Mesendoderm (in vitro differentiated cells): ENCODE results near the gene SEMA3F.

ENCODE experiments used
- DNase-seq: peaks from one replicate; pipeline ENCODE4 v3.0.0; 2013
- H2AK5ac ChIP-seq: 2 replicates; pipeline ENCODE4 v1.6.1; 2013; ENCODE audit warnings: low read length, inconsistent platforms
- H2BK120ac ChIP-seq: 2 replicates; pipeline ENCODE4 v1.6.1; 2013; ENCODE audit warnings: low read depth, mild to moderate bottlenecking, low read length, moderate library complexity, mixed read lengths
- H2BK15ac ChIP-seq: replicated peaks from 2 replicates; pipeline ENCODE4 v1.6.1; 2013; ENCODE audit warnings: low read depth, mild to moderate bottlenecking, moderate library complexity
- H2BK5ac ChIP-seq: 2 replicates; pipeline ENCODE4 v1.6.1; 2013; ENCODE audit warnings: low read length, inconsistent platforms
- H3K18ac ChIP-seq: 2 replicates; pipeline ENCODE4 v1.6.1; 2013; ENCODE audit warnings: mild to moderate bottlenecking, low read length, mixed read lengths
- H3K23ac ChIP-seq: one replicate; pipeline ENCODE4 v1.6.1; 2013; ENCODE audit warnings: low read length
- H3K27ac ChIP-seq: 2 replicates; pipeline ENCODE4 v1.5.1; 2013; ENCODE audit warnings: low read depth, mild to moderate bottlenecking, inconsistent platforms, low read length, moderate library complexity
- H3K27me3 ChIP-seq: 2 replicates; pipeline ENCODE4 v1.6.1; 2013; ENCODE audit warnings: low read length, control low read depth, mild to moderate bottlenecking, inconsistent platforms; ENCODE audit not compliant: insufficient read depth, poor library complexity
- H3K36me3 ChIP-seq: 2 replicates; pipeline ENCODE4 v1.6.1; 2013; ENCODE audit warnings: low read length, inconsistent platforms; ENCODE audit not compliant: control insufficient read depth, insufficient read depth
- H3K4ac ChIP-seq: one replicate; pipeline ENCODE4 v1.6.1; 2013; ENCODE audit warnings: low read depth, mild to moderate bottlenecking, low read length, moderate library complexity
- H3K4me1 ChIP-seq: 2 replicates; pipeline ENCODE4 v1.6.1; 2013; ENCODE audit warnings: low read depth, low read length, inconsistent platforms; ENCODE audit not compliant: control insufficient read depth
- H3K4me2 ChIP-seq: 2 replicates; pipeline ENCODE4 v1.6.1; 2013; ENCODE audit warnings: low read length
- H3K4me3 ChIP-seq: 2 replicates; pipeline ENCODE4 v1.5.1; 2013; ENCODE audit warnings: mild to moderate bottlenecking, low read length
- H3K56ac ChIP-seq: one replicate; pipeline ENCODE4 v1.6.1; 2013; ENCODE audit warnings: low read length
- H3K79me1 ChIP-seq: 2 replicates; pipeline ENCODE4 v1.6.1; 2013; ENCODE audit warnings: low read length, inconsistent platforms
- H3K79me2 ChIP-seq: 2 replicates; pipeline ENCODE4 v1.6.1; 2013; ENCODE audit warnings: mild to moderate bottlenecking, low read length; ENCODE audit not compliant: control insufficient read depth, insufficient read depth
- H3K9ac ChIP-seq: 2 replicates; pipeline ENCODE4 v1.6.1; 2013; ENCODE audit warnings: low read length, inconsistent platforms
- H4K5ac ChIP-seq: one replicate; pipeline ENCODE4 v1.6.1; 2013; ENCODE audit warnings: low read length
- H4K8ac ChIP-seq: one replicate; pipeline ENCODE4 v1.6.1; 2013; ENCODE audit warnings: low read depth, mild to moderate bottlenecking, control low read depth, low read length, moderate library complexity
- WGBS: extraction: QIAGEN DNeasy Blood & Tissue Kit; methylation state at CpG from one replicate; pipeline ENCODE4 v1.1.7; 2013; ENCODE audit warnings: low lambda C conversion rate, missing lambda C conversion rate; ENCODE audit not compliant: insufficient coverage; ENCODE audit errors: extremely low coverage; 5-methylcytosine and 5-hydroxymethylcytosine counted together

The SEMA3F gene

DNA sequence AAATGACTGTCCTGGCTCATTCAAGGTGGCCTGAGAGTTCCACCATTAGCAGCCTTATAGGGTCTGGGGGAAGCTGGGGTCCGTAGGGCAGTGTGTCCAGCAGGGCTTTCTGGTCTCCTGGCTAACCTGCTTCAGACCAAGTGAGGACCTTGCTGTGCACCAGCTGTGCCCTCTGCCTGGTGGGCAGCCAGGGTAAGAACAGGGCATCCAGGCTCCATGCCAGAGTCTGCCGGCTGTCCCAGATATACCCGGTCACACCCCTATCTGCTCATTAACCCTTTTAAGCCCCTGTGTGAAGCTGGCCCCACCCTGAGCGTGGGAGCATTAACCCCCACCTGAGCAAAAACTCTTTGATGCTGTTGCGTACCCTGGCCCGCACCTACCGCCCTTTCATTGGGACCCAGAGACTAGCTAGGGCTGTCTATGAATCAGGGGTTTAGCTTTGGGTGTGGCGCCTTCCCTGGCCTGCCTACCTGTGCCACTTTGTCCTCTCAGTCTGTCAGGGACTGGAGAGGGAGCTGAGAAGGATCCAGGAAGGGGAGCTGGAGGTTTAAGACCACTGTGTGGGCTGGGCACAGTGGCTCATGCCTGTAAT is 17.6 kb downstream of the SEMA3F start:
- Histone ChIP-seq H2AK5ac (no peak overlapping the region), H3K4me3 (no peak overlapping the region), H4K8ac (no peak overlapping the region), H3K4ac (no peak overlapping the region), H3K9ac (no peak overlapping the region), H3K4me1 (peaks cover 10% of the 10 kb centered on the region), H3K27me3 (no peaks in the 10 kb centered on the region), H3K4me2 (no peak overlapping the region), H3K79me1 (peaks cover 23% of the 10 kb centered on the region), H3K79me2 (peaks cover 9% of the 10 kb centered on the region), H2BK15ac (no peak overlapping the region), H3K27ac (no peak overlapping the region), H3K23ac (no peak overlapping the region), H3K36me3 (peaks cover 2% of the 10 kb centered on the region), H3K56ac (no peak overlapping the region), H2BK5ac (no peak overlapping the region), H3K18ac (no peak overlapping the region), H4K5ac (no peak overlapping the region), H2BK120ac (no peak overlapping the region)
- no CpG with 5 or more reads among the region's 8 CpGs for WGBS
- DNase-seq = no peak

DNA sequence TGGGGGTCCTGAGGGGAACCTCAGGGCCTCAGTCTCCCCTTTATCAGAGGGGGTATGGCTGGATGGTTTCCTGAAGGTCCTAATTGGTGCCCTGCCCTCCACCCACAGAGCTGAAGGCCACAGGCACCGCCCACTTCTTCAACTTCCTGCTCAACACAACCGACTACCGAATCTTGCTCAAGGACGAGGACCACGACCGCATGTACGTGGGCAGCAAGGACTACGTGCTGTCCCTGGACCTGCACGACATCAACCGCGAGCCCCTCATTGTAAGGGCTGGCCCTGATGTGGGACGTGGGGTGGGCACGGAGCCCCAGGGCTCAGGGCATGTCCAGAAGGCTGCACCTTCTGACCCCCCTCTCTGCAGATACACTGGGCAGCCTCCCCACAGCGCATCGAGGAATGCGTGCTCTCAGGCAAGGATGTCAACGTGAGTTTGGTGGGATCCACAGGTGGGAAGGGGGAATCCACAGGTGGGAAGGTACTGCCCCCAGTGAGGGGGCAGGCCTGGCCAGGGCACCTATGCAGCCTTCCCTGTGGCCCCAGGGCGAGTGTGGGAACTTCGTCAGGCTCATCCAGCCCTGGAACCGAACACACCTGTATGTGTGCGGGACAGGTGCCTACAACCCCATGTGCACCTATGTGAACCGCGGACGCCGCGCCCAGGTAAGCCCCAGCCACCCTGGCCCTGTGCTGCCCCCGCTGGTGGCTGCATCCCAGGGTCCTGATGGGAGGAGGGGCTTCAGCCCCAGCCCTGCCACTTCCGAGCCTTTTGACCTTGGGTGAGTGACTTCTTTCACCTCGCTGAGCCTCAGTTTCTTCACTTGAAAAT is 18.8 kb downstream of the SEMA3F start:
- DNase-seq = no peak
- WGBS = no CpG with 5 or more reads among the region's 29 CpGs
- Histone ChIP-seq H3K27ac (no peak overlapping the region), H3K9ac (no peak overlapping the region), H3K79me1 (peaks cover 17% of the 10 kb centered on the region), H3K4me2 (no peak overlapping the region), H3K36me3 (peaks cover 2% of the 10 kb centered on the region), H3K56ac (no peak overlapping the region), H3K23ac (no peak overlapping the region), H3K18ac (no peak overlapping the region), H2BK120ac (no peak overlapping the region), H3K79me2 (peaks cover 3% of the 10 kb centered on the region), H4K8ac (no peak overlapping the region), H3K27me3 (no peaks in the 10 kb centered on the region), H3K4me3 (no peak overlapping the region), H2BK15ac (no peak overlapping the region), H3K4ac (no peak overlapping the region), H4K5ac (no peak overlapping the region), H3K4me1 (peaks cover 4% of the 10 kb centered on the region), H2AK5ac (no peak overlapping the region), H2BK5ac (no peak overlapping the region)

DNA sequence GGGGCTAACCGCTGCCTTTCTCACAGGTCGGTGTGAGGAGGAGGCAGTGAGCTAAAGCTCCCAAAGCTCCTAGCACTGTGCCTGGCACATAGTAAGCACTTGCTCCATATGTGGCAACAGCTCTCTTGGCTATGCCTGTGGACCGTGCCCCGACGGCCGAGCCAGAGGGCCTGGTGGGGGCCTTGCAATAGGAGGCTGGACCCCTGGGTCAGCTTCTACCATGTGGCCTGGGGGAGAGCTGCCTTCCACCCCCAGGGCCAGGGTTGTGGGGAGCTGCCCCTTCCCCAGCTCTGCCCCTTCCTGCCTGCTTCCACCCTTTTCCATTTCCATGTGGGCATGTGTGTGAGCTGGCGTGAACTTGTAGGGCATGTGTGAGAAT is 19.4 kb downstream of the SEMA3F start:
- Histone ChIP-seq H3K79me2 (peaks cover 2% of the 10 kb centered on the region), H3K27ac (no peak overlapping the region), H3K79me1 (peaks cover 14% of the 10 kb centered on the region), H4K8ac (no peak overlapping the region), H2BK15ac (no peak overlapping the region), H3K36me3 (peaks cover 2% of the 10 kb centered on the region), H3K56ac (no peak overlapping the region), H3K4me1 (peaks cover 4% of the 10 kb centered on the region), H2AK5ac (no peak overlapping the region), H4K5ac (no peak overlapping the region), H2BK5ac (no peak overlapping the region), H2BK120ac (no peak overlapping the region), H3K4me2 (no peak overlapping the region), H3K4ac (no peak overlapping the region), H3K23ac (no peak overlapping the region), H3K18ac (no peak overlapping the region), H3K4me3 (no peak overlapping the region), H3K9ac (no peak overlapping the region), H3K27me3 (no peaks in the 10 kb centered on the region)
- WGBS = no CpG with 5 or more reads among the region's 7 CpGs
- DNase-seq = no peak

DNA sequence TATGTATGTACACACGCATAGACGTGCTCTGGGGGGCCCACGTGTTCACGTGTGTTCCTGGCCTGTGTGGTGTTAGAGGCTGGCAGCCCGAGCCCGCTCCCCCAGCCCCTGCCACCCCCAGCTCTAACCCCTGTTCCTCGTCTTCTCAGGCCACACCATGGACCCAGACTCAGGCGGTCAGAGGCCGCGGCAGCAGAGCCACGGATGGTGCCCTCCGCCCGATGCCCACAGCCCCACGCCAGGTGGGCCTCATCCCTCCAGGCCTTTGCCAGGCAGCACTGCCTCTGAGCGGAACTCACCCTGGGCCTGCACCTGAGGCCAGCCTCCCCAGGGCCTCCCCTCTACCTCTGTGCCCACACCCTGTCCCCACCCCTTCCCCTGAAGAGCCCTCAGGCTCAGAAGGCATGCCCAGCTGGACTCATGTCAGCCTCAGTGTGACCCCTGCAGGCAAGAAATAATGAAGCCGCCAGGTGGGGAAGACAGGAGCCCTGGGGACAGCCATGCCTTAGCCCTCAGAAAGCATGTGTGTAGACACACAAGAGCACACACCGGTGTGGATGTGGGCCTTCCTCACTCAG is 19.9 kb downstream of the SEMA3F start:
- Histone ChIP-seq H4K8ac (no peak overlapping the region), H3K27ac (no peak overlapping the region), H3K27me3 (no peaks in the 10 kb centered on the region), H3K56ac (no peak overlapping the region), H2BK120ac (no peak overlapping the region), H3K79me2 (no peaks in the 10 kb centered on the region), H3K4me2 (no peak overlapping the region), H2BK15ac (no peak overlapping the region), H3K23ac (no peak overlapping the region), H2BK5ac (no peak overlapping the region), H3K79me1 (peaks cover 11% of the 10 kb centered on the region), H4K5ac (no peak overlapping the region), H3K36me3 (peaks cover 2% of the 10 kb centered on the region), H3K9ac (no peak overlapping the region), H3K4me3 (no peak overlapping the region), H2AK5ac (no peak overlapping the region), H3K18ac (no peak overlapping the region), H3K4ac (no peak overlapping the region), H3K4me1 (peaks cover 3% of the 10 kb centered on the region)
- no peak for DNase-seq
- no CpG with 5 or more reads among the region's 17 CpGs for WGBS

DNA sequence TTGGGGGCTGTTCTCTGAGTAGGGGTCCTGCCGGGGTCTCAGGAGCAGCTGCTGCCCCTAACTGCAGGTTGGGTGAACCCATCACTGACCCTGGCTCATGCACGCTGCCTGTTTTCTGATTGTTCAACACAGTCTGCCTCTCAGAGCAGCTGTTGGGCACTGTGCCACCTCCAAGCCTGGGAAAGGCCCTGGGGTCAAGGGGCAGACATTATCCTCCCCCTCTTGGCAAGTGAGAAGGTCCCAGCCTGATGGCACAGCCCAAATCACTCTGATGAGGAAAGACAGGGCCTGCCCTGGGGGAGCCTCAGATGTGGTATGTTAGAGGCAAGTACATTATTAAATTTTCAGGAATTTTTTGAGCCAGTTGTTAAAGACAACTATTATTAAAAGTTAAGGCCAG is 22.2 kb downstream of the SEMA3F start:
- no peak for DNase-seq

More for the DNA sequence above, 22.2 kb downstream of the SEMA3F start:
- Histone ChIP-seq H3K4me1 (no peaks in the 10 kb centered on the region), H3K18ac (no peak overlapping the region), H3K36me3 (peaks cover 4% of the 10 kb centered on the region), H3K27me3 (no peaks in the 10 kb centered on the region), H3K56ac (no peak overlapping the region), H3K9ac (no peak overlapping the region), H2BK5ac (no peak overlapping the region), H3K23ac (no peak overlapping the region), H3K79me2 (no peaks in the 10 kb centered on the region), H2AK5ac (no peak overlapping the region), H4K8ac (no peak overlapping the region), H2BK120ac (no peak overlapping the region), H3K4me3 (no peak overlapping the region), H3K27ac (no peak overlapping the region), H3K4ac (no peak overlapping the region), H3K79me1 (peaks cover 2% of the 10 kb centered on the region), H2BK15ac (no peak overlapping the region), H3K4me2 (no peak overlapping the region), H4K5ac (no peak overlapping the region)
- no CpG with 5 or more reads among the region's 2 CpGs for WGBS
